Natural killer cell (primary cell): ENCODE measurements around the gene CDC37. TPM values are rescaled to one million over a fixed set of nuclear protein-coding genes. Genes with fewer than 3 reads are reported as not detected.
"Not testable (repeated sequence)": the region's sequence is repeated elsewhere in the genome, so short reads cannot be mapped to it uniquely, and the experiment has no call there.

ENCODE experiments used
- ATAC-seq, 3 donors: fragments of 150-1000 bp in 2 of 3; fragments of 200-7000 bp in 1 of 3; cut with Tn5 transposase; 1 replicate in 1 of 3; 2 replicates in 2 of 3; pipeline ENCODE4 v1.10.0; 2021; ENCODE audit warnings: mild to moderate bottlenecking in 2 of 3, moderate library complexity in 2 of 3
- DNase-seq, 2 donors: peaks; one replicate each; pipeline versions ENCODE4 v3.0.0 to v3.0.0-alpha.2; 2013 to 2021; ENCODE audit warnings: mixed read lengths in 1 of 2
- H3K27ac ChIP-seq: one replicate; pipeline ENCODE4 v1.5.1; 2013; ENCODE audit warnings: mild to moderate bottlenecking, low read length
- H3K27me3 ChIP-seq: one replicate; pipeline ENCODE4 v1.6.1; 2013; ENCODE audit warnings: low read length; ENCODE audit not compliant: control insufficient read depth, insufficient read depth
- H3K36me3 ChIP-seq: one replicate; pipeline ENCODE4 v1.6.1; 2013; ENCODE audit warnings: low read length; ENCODE audit not compliant: control insufficient read depth, insufficient read depth
- H3K4me1 ChIP-seq: one replicate; pipeline ENCODE4 v1.6.1; 2013; ENCODE audit warnings: low read length; ENCODE audit not compliant: control insufficient read depth, insufficient read depth
- H3K4me3 ChIP-seq: one replicate; pipeline ENCODE4 v1.5.1; 2013; ENCODE audit warnings: low read length
- H3K9me3 ChIP-seq: one replicate; pipeline ENCODE4 v1.6.1; 2013; ENCODE audit warnings: low read length; ENCODE audit not compliant: control insufficient read depth, insufficient read depth
- H3K27ac Mint-ChIP-seq, 2 donors: one replicate each; pipeline ENCODE4 v1.8.0; 2022; ENCODE audit warnings: mild to moderate bottlenecking in 2 of 2, mixed read lengths in 2 of 2, moderate library complexity in 1 of 2
- H3K27me3 Mint-ChIP-seq, 2 donors: one replicate each; pipeline ENCODE4 v1.8.0; 2022; ENCODE audit warnings: low read depth in 2 of 2, mixed read lengths in 2 of 2
- H3K36me3 Mint-ChIP-seq: one replicate; pipeline ENCODE4 v1.8.0; 2022; ENCODE audit warnings: mixed read lengths
- H3K4me1 Mint-ChIP-seq, 2 donors: one replicate each; pipeline ENCODE4 v1.8.0; 2022; ENCODE audit warnings: mixed read lengths in 2 of 2
- H3K4me3 Mint-ChIP-seq: one replicate; pipeline ENCODE4 v1.8.0; 2022; ENCODE audit warnings: mild to moderate bottlenecking, moderate library complexity, mixed read lengths
- H3K9me3 Mint-ChIP-seq, 2 donors: one replicate each; pipeline ENCODE4 v1.8.0; 2022; ENCODE audit warnings: mixed read lengths in 2 of 2
- WGBS: methylation state at CpG from one replicate; pipeline ENCODE4 v1.1.7; 2013; ENCODE audit warnings: missing lambda C conversion rate; ENCODE audit not compliant: insufficient coverage; 5-methylcytosine and 5-hydroxymethylcytosine counted together
- intact Hi-C: fragments of 100-400 bp; cut with micrococcal nuclease; formaldehyde crosslinking; loops from one replicate; pipeline ENCODE4 v1.14.2; 2022
- total RNA-seq, 4 donors: library from RNA; stranded (reverse); fragments of 120-200 nt in 1 of 4; gene quantifications; one replicate each; pipeline versions ENCODE4 v1.2.3 to v1.2.4, GENCODE V29; 2013 to 2022
- TF ChIP-seq, protein P1 (sequence below): fragments of 200-600 bp; IDR thresholded peaks from one replicate; pipeline ENCODE4 v1.8.0; 2022; ENCODE audit warnings: antibody characterized with exemption

CDC37 gene
- total RNA-seq, 3 donors from 2014 or later (not counting 1 experiment from before 2014, with no cell fraction given): 211 to 242 (median 223) TPM

DNA sequence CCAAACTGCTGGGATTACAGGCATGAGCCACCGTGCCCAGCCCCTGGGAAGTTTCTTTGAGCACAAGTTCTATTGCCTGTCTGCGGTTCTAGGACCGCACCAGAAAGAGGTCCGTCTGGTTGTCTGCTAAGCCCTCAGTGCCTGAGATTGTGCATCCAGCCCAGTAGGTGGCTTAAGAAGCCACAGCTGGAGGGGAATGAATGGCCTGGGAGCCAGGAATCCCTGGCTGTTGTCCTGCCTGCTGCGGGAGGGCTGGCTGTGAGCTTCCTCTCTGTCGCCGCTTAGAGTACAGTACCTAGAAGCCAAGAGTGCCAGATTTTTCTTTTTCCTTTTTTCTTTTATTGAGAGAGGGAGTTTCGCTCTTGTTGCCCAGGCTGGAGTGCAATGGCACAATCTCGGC is 18.8 kb downstream of the CDC37 start:
- TF ChIP-seq, protein P1, sequence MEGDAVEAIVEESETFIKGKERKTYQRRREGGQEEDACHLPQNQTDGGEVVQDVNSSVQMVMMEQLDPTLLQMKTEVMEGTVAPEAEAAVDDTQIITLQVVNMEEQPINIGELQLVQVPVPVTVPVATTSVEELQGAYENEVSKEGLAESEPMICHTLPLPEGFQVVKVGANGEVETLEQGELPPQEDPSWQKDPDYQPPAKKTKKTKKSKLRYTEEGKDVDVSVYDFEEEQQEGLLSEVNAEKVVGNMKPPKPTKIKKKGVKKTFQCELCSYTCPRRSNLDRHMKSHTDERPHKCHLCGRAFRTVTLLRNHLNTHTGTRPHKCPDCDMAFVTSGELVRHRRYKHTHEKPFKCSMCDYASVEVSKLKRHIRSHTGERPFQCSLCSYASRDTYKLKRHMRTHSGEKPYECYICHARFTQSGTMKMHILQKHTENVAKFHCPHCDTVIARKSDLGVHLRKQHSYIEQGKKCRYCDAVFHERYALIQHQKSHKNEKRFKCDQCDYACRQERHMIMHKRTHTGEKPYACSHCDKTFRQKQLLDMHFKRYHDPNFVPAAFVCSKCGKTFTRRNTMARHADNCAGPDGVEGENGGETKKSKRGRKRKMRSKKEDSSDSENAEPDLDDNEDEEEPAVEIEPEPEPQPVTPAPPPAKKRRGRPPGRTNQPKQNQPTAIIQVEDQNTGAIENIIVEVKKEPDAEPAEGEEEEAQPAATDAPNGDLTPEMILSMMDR: no peak
- Histone ChIP-seq H3K27me3 (no peaks in the 10 kb centered on the region), H3K27ac (no peak overlapping the region), H3K9me3 (no peaks in the 10 kb centered on the region), H3K4me3 (no peak overlapping the region), H3K36me3 (no peaks in the 10 kb centered on the region), H3K4me1 (peaks cover 19% of the 10 kb centered on the region)
- ATAC-seq: no peak
- Mint-ChIP-seq H3K9me3 (no peaks in the 10 kb centered on the region), H3K4me3 (no peak overlapping the region), H3K4me1 (peaks cover 17 to 22% of the 10 kb centered on the region in 2 donors), H3K36me3 (no peaks in the 10 kb centered on the region), H3K27ac (no peak overlapping the region), H3K27me3 (no peaks in the 10 kb centered on the region)
- WGBS: 95% methylated on average over 9 of the region's 9 CpGs
- no peak for DNase-seq
- intact Hi-C loops: loop anchor here (10.0 kb wide), 1 partner anchor 50 kb away; no protein-coding TSS in a partner anchor

DNA sequence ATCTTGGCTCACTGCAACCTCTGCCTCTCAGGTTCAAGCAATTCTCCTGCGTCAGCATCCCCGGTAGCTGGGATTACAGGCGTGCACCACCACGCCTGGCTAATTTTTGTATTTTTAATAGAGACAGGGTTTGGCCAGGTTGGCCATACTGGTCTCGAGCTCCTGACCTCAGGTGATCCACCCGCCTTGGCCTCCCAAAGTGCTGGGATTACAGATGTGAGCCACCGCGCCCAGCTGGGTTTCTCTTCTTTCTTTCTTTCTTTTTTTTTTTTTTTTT is 20.2 kb downstream of the CDC37 start:
- H3K9me3 ChIP-seq, ATAC-seq, H3K36me3 Mint-ChIP-seq, H3K4me3 ChIP-seq, H3K27me3 ChIP-seq, H3K36me3 ChIP-seq, DNase-seq, H3K9me3 Mint-ChIP-seq, H3K4me3 Mint-ChIP-seq, H3K27me3 Mint-ChIP-seq, H3K27ac ChIP-seq, H3K27ac Mint-ChIP-seq: not testable (repeated sequence)
- H3K4me1 Mint-ChIP-seq: peaks cover 19 to 26% of the 10 kb centered on the region in 2 donors
- H3K4me1 ChIP-seq: peaks cover 20% of the 10 kb centered on the region
- intact Hi-C loops: loop anchor here (10.0 kb wide), 1 partner anchor 52 kb away; no protein-coding TSS in a partner anchor
- WGBS: 94% methylated on average over 8 of the region's 8 CpGs

DNA sequence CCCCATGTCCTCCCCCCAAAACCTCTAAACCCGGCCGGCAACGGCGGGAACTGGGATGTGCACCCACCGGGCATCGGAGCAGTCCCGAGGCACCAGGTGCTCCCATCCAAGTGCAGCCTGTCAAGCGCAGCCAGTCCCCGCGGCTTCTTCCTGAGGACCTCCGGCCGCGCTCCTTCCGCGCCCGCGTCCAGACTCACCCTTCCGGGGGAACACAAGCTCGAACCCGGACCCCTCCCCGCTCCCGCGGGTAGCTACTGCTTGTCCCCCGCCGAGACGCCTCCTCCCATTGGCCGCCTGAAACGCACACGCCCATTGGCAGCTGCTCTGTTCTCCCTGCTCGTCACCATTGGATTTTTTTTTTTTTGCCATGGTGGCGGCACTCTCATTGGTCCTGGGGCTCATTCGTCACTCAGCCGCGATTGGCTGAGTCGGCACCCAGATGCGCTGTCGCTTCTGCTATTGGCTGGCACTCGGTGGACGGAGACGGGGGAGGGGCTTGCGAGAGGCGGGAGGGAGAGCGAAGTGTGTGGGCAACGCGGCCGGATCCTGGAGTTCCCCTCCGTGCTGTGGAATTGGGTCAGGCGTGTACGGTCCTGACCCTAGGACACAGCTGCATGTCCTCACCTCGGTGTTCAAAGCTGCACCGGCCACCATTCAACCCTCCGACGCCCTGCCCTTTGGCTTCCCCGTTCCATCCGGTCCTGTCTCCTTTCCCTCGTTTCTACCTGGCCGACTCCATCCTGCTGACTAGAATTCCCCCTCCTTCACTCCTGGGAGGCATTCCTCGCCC is 22.8 kb downstream of the CDC37 start, which contains the start of gene TYK2:
Gene TYK2 (minus strand): TSS at position 260 of the 790 bp plus-strand sequence. CDS start 2,166 bp downstream, outside the sequence.
- under 1% methylated on average over 58 of the region's 58 CpGs for WGBS
- intact Hi-C loops: loop anchor here (1.0 to 10.0 kb wide), 3 partner anchors 47 to 110 kb away; partner anchors contain the start of genes ICAM1 and RAVER1
- Mint-ChIP-seq H3K36me3 (no peaks in the 10 kb centered on the region), H3K27ac (peak within 1 kb of the TSS; percentile 97), H3K9me3 (no peaks in the 10 kb centered on the region), H3K4me1 (peaks cover 19 to 26% of the 10 kb centered on the region in 2 donors), H3K27me3 (no peaks in the 10 kb centered on the region), H3K4me3 (peak within 1 kb of the TSS; percentile 94)
- Histone ChIP-seq H3K36me3 (peaks cover 10% of the 10 kb centered on the region), H3K4me1 (peaks cover 20% of the 10 kb centered on the region), H3K9me3 (no peaks in the 10 kb centered on the region), H3K4me3 (peak within 1 kb of the TSS; percentile 92), H3K27me3 (no peaks in the 10 kb centered on the region), H3K27ac (peak within 1 kb of the TSS; percentile 93)
- ATAC-seq (peak; percentile 90 to 97 (median 92)), DNase-seq (peak; percentile 98 to 99)
- TF ChIP-seq, protein P1: no peak

DNA sequence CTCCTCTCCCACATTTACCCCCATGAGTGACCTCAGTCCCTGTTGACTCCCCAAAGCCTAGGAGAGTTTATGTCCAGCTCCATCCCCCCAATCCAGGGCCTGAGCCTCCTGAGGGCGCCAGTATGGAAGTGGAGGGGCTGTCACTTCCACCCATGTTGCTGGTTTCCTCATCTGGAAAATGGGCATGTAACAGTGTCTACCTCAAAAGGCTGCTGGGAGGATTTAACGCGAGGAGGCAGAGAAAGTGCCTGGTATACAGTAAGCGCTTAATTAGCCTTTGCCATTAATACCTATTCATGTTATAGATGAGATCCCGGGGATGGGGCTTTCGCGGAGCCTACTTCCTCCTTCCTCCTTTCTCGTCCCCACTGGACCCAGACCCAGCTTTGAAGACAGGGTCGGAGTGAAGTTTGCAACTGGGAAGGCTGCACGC is 23.4 kb downstream of the CDC37 start:
- Mint-ChIP-seq H3K27ac (peak overlapping the region; percentile 97), H3K4me1 (peaks cover 19 to 30% of the 10 kb centered on the region in 2 donors), H3K27me3 (no peaks in the 10 kb centered on the region), H3K9me3 (no peaks in the 10 kb centered on the region), H3K36me3 (no peaks in the 10 kb centered on the region), H3K4me3 (peak overlapping the region; percentile 94)
- peak overlapping the region; percentile 92 for H3K4me3 ChIP-seq
- ATAC-seq: no peak
- DNase-seq: no peak
- intact Hi-C loops: loop anchor here (1.0 to 10.0 kb wide), 3 partner anchors 47 to 109 kb away; partner anchors contain the start of genes ICAM1 and RAVER1
- TF ChIP-seq, protein P1: no peak
- H3K36me3 ChIP-seq: peaks cover 10% of the 10 kb centered on the region
- H3K27ac ChIP-seq: peak overlapping the region; percentile 84
- H3K27me3 ChIP-seq: no peaks in the 10 kb centered on the region
- no peaks in the 10 kb centered on the region for H3K9me3 ChIP-seq
- 3% methylated on average over 10 of the region's 10 CpGs for WGBS
- H3K4me1 ChIP-seq: peaks cover 20% of the 10 kb centered on the region
